HG03108 (cell line): ENCODE measurements around the gene DDX56.

Experiments used
- ATAC-seq: cut with Tn5 transposase; IDR thresholded peaks from one replicate; pipeline ENCODE4 v1.9.1; 2021; ENCODE audit warnings: moderate library complexity; ENCODE audit not compliant: unreplicated experiment

The DDX56 gene

DNA sequence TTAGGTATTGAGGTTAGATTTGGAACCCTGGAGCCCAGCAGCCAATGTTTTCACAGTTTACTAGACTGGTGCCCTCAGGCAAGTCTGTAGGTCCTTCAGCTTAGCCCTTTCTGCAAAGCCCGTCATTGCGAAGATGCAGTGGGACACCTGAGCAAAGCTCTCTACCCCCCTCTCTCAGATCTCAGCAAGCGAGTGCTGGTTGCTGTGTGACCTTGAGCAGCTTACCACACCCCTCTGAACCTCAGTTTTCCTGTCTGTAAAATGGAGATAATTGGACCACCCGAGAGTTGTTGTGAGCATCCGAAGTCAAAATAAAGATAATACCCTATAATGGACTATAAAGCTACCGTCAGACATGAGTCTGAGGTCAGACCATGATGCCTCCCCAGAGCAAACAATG, 36.3 kb downstream of the DDX56 start:
- ATAC-seq, result no peak

- no peak for ATAC-seq
These were observed 37.6 kb downstream of the DDX56 start for GRCh38 chr7:44536090-44536489.

DNA sequence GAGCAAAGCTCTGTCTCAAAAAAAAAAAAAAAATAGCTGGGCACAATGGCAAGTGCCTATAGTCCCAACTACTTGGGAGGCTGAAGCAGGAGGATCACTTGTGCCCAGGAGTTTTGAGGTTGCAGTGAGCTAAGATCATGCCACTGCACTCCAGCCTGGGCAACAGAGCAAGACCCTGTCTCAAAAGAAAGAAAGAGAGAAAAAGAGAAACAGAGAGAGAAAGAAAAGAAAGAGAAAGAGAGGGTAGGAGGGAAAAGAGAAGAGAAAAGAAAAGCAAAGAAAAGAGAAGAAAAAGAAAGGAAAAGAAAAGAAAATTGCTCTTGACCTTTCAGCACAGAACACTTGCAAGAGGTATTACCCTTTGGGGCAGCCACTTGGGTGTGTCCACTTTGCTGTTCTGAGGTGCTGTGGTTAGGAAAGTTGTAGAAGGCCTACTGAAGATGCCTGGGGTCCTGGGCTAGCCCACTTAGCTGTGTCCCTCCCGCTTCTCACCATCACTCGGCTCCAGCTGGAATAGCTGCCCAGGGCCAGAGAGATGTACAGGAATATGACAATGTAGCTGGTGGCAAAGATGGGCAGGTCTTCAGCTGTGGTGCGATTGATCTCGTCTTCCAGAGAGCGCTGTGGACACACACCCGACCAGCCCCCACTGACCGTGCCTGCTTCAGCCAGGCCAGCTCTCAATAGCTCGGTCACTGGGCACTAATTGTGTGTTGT, 38.2 kb downstream of the DDX56 start:
- ATAC-seq, result no peak

DNA sequence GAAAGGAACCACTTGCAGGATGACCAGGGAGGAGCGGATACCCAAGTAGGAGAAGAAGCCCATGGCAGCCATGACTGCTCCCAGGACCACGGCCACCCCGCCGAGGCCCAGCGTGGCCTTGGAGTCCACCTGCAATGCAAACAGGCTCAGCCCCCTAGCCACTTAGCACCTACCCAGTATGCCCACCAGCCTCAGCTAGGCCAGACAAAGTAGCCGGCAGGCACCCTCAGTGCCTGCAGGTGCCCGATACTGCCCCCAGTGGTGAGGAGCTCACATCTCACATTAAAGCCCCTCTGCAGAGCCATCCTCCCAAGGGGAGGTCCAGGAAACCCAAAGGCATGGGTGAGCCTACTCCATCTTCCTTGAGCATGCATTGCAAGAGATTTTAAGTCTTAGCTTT, 39.2 kb downstream of the DDX56 start:
- ATAC-seq, result no peak

DNA sequence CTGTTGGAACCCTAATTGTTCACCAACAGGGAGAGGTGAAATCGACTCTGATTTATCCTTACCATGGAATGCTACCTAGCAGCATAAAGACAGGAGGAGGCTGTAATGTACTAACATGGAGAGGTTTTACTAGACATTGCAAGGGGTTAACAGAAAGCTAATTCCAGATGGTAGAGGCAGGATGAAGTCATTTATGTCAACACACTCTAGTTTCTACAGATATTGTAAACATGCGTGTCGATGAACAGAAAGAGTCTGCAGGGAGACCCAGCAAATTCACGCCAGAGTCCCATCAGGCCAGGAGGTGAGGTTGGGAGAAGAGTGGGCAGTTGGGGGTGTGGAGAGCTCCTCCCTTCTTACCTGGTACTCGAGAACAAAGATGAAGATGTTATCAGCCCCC, 39.6 kb downstream of the DDX56 start:
- no peak for ATAC-seq

DNA sequence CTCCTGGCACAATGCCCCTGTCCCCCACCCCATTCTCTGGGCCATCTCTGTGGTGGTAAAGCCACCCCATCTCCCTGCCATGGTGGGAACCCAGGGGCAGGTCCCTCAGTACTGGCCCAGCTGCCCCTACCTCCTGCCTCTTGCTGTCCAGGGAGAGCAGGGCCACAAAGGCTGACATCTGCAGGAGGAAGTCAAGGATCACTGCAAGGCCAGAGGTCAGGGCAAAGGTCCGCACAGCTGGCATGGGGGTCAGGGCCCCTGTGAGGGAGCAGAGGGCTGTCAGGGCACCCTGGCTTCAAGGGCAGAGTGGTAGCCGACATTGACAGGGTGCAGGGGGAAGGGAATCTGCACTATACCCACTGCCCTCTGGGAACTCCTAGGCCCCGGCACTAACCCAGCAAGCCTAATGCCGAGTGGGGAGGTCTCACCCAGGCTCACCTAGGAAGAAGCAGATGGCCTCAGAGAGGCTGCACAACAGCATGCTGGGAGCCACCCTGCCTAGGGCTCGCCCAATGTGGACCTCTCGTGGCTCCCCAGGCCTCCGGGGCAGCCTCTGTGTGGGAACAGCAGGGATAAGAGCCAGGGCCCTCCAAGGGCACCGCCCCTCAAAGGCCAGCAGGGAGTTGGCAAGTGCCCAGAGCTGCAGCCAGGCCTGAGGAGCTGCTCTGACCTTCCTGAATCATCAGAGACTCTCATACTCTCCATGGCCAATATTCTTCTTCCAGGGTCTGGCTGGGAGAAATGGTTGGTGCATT, 40.2 kb downstream of the DDX56 start:
- ATAC-seq, result no peak

GRCh38 chr7:44531421-44532380, 42.0 kb downstream of the DDX56 start:
- ATAC-seq, result no peak

- no peak for ATAC-seq
These were observed 42.7 kb downstream of the DDX56 start for GRCh38 chr7:44530990-44531389.

- no peak for ATAC-seq
These were observed 48.8 kb downstream of the DDX56 start for GRCh38 chr7:44524811-44525388.

GRCh38 chr7:44522315-44522714, 51.4 kb downstream of the DDX56 start:
- no peak for ATAC-seq

DNA sequence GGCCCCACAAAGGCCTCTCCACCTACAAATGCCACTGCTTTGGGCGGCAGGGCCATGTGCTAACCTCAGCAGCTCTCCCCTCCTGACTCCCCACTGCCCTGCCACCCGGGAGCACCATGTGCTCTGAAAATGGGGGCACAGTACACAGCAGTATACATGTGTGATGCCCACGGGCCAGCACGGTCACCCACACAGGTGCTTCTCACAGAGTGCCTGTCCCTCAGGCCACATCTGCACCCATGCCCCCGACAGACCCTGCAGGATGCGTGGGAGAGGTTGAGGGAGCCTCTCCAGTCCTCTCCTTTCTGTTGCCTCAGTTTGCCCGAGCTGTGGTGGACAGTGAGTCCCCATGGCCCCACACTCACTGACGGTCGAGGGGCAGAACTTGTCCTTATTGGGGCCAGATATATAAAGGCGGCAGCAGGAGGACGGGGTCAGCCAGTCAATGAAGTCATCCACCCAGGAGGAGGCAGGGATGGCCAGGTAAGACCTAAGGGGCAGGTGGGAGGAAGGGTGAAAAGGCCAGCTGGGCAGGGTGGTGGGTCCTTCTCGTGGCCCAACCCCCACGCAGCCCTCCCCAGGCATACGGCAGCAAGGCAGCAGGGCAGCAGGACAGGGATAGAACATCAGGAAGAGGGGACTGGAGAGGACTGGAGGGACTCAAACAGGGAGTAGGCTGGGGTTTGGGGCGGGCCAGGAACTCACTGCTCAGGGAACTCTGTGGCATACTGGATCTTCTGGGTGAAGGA, 52.2 kb downstream of the DDX56 start:
- no peak for ATAC-seq

DNA sequence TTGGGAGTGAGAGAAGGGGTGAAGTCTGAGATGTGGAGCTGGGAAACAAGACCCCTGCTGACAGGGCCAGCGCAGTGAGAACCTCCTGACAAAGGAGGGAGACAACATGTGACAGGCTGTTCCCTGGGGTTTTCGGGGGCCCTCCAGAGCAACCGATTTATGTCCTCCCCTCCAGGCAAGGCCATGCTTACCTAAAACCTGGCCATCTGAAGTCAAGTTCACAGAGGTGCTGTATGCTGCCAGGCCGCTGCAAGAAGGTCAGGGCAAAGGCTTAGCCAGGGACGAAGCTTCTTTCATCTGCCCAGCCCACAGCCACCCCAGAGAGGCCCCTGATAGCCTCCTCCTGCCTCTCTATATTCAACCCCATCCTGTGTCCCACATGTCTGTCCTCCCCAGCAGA, 53.1 kb downstream of the DDX56 start:
- ATAC-seq, result no peak

GRCh38 chr7:44519546-44519945, 54.2 kb downstream of the DDX56 start:
- ATAC-seq, result no peak

GRCh38 chr7:44518761-44519160, 54.9 kb downstream of the DDX56 start:
- no peak for ATAC-seq

DNA sequence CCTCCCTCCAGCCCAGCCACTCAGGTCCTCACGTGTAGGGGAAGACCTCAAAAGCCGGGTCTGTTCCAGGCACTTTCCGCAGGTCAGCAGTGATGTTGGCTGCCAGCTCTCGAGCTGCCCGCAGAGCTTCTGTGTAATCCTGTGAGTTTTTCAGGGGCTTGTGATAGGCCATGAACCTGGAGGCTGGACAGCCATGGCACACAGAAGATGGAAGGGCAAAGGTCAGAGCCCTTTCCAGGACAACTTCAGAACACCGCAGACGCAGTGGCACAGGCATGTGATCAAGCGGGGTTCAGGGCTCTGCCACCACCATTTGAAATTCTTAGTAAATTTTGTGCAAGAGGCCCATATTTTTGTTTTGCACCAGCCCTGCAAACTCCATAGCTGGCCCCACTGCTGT, 56.5 kb downstream of the DDX56 start:
- ATAC-seq, result no peak
